Tibial nerve (tissue), 4 donors: ENCODE data around the gene RAB4B. TPM values are rescaled to one million over a fixed set of nuclear protein-coding genes. Genes with fewer than 3 reads are reported as not detected.
"Not testable (repeated sequence)": the region's sequence is repeated elsewhere in the genome, so short reads cannot be mapped to it uniquely, and the experiment has no call there.

Experiments used
- DNase-seq, 2 donors: peaks; one replicate each; pipeline ENCODE4 v3.0.0-alpha.2; 2019; ENCODE audit warnings: low spot score in 2 of 2
- H3K27ac ChIP-seq, 4 donors: fragments of 200-600 bp; sonication (generic) in 3 of 4; one replicate each; pipeline ENCODE4 v1.5.1; 2017 to 2019; ENCODE audit warnings: mild to moderate bottlenecking in 1 of 4
- H3K27me3 ChIP-seq, 2 donors: fragments of 200-600 bp; sonication (generic) in 1 of 2; one replicate each; pipeline versions ENCODE4 v1.5.1 to v1.6.0; 2017 to 2019
- H3K36me3 ChIP-seq, 3 donors: fragments of 200-600 bp; sonication (generic); one replicate each; pipeline ENCODE4 v1.5.1; 2018 to 2019
- H3K4me1 ChIP-seq, 4 donors: fragments of 200-600 bp; sonication (generic) in 3 of 4; one replicate each; pipeline ENCODE4 v1.5.1; 2017 to 2019
- H3K4me3 ChIP-seq, 4 donors: fragments of 200-600 bp; sonication (generic) in 3 of 4; one replicate each; pipeline ENCODE4 v1.5.1; 2017 to 2019; ENCODE audit warnings: mild to moderate bottlenecking in 1 of 4, moderate library complexity in 1 of 4
- H3K9me3 ChIP-seq, 4 donors: fragments of 200-600 bp; sonication (generic) in 3 of 4; one replicate each; pipeline ENCODE4 v1.5.1; 2017 to 2019
- EP300 ChIP-seq, 2 donors: sonication (generic); formaldehyde crosslinking; IDR thresholded peaks; one replicate each; pipeline ENCODE4 v1.6.1; 2017; ENCODE audit warnings: antibody characterized with exemption in 2 of 2, mild to moderate bottlenecking in 1 of 2
- POLR2A ChIP-seq, 2 donors: fragments of 450-650 bp; IDR thresholded peaks; one replicate each; pipeline ENCODE4 v1.6.1; 2017; ENCODE audit warnings: antibody characterized with exemption in 2 of 2, mild to moderate bottlenecking in 2 of 2, moderate library complexity in 2 of 2
- WGBS, 2 donors: methylation state at CpG; one replicate each; pipeline ENCODE4 v1.1.5; 2018; 5-methylcytosine and 5-hydroxymethylcytosine counted together
- total RNA-seq, 4 donors: library from RNA; depleted of rRNA; stranded (reverse); fragments of >200 nt; gene quantifications; one replicate each; pipeline ENCODE4 v1.1.0, GENCODE V29; 2016
- TF ChIP-seq, protein P1 (sequence below), 5 experiments: fragments of 200-600 bp in 3 of 5; fragments of 450-650 bp in 2 of 5; sonication (generic) in 3 of 5; IDR thresholded peaks; one replicate each; pipeline ENCODE4 v1.5.1; 2016 to 2019; ENCODE audit warnings: antibody characterized with exemption in 5 of 5, mild to moderate bottlenecking in 3 of 5, moderate library complexity in 2 of 5

RAB4B gene
- total RNA-seq, 4 donors from 2014 or later = 38.3 to 66.6 (median 52.0) TPM

GRCh38 chr19:40780582-40780981 lies 2.5 kb downstream of the RAB4B start:
- 95% methylated on average over 5 of the region's 5 CpGs for whole genome bisulfite sequencing, 2 donors

GRCh38 chr19:40781140-40781539 lies 3.1 kb downstream of the RAB4B start:
- TF ChIP-seq, protein P1, sequence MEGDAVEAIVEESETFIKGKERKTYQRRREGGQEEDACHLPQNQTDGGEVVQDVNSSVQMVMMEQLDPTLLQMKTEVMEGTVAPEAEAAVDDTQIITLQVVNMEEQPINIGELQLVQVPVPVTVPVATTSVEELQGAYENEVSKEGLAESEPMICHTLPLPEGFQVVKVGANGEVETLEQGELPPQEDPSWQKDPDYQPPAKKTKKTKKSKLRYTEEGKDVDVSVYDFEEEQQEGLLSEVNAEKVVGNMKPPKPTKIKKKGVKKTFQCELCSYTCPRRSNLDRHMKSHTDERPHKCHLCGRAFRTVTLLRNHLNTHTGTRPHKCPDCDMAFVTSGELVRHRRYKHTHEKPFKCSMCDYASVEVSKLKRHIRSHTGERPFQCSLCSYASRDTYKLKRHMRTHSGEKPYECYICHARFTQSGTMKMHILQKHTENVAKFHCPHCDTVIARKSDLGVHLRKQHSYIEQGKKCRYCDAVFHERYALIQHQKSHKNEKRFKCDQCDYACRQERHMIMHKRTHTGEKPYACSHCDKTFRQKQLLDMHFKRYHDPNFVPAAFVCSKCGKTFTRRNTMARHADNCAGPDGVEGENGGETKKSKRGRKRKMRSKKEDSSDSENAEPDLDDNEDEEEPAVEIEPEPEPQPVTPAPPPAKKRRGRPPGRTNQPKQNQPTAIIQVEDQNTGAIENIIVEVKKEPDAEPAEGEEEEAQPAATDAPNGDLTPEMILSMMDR (IDR thresholded peaks at IDR 0.05) = no peak
- TF ChIP-seq EP300 (IDR thresholded peaks at IDR 0.05) = no peak
- TF ChIP-seq POLR2A (IDR thresholded peaks at IDR 0.05) = no peak
- H3K27me3 ChIP-seq = no peaks in the 10 kb centered on the region
- WGBS, 2 donors = 92 to 96% methylated on average over 7 of the region's 7 CpGs
- no peak for DNase-seq
- H3K4me3 ChIP-seq = no peak overlapping the region
- peaks cover 0 to 43% (median under 1%) of the 10 kb centered on the region in 3 donors for H3K36me3 ChIP-seq
- no peak overlapping the region for H3K27ac ChIP-seq
- H3K9me3 ChIP-seq = no peaks in the 10 kb centered on the region
- peaks cover 0 to 29% (median 15%) of the 10 kb centered on the region in 4 donors for H3K4me1 ChIP-seq

More at GRCh38 chr19:40780582-40780981, 2.5 kb downstream of the RAB4B start:
- Histone ChIP-seq H3K27ac (no peak overlapping the region), H3K27me3 (no peaks in the 10 kb centered on the region), H3K4me3 (no peak overlapping the region), H3K36me3 (peaks cover 0 to 40% (median 0%) of the 10 kb centered on the region in 3 donors), H3K9me3 (no peaks in the 10 kb centered on the region), H3K4me1 (peaks cover 0 to 29% (median 16%) of the 10 kb centered on the region in 4 donors)
- TF ChIP-seq EP300 (IDR thresholded peaks at IDR 0.05) (no peak), POLR2A (IDR thresholded peaks at IDR 0.05) (no peak)
- TF ChIP-seq, protein P1 (IDR thresholded peaks at IDR 0.05) = no peak
- no peak for DNase-seq

DNA sequence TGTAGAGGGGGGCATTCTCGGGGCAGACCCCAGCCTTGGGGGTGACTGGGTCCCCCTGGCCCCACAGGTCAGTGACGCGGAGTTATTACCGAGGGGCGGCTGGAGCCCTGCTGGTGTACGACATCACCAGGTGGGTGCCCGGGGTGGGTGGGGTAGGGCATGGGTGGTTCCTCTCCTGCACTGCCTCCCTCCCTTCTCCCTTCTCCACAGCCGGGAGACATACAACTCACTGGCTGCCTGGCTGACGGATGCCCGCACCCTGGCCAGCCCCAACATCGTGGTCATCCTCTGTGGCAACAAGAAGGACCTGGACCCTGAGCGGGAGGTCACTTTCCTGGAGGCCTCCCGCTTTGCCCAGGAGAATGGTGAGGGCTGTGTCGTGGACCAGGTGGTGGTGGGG lies 5.7 kb downstream of the RAB4B start:
- TF ChIP-seq, protein P1 (IDR thresholded peaks at IDR 0.05) = no peak
- TF ChIP-seq POLR2A (IDR thresholded peaks at IDR 0.05) (no peak), EP300 (IDR thresholded peaks at IDR 0.05) (no peak)
- DNase-seq = no peak
- peaks cover 0 to 14% (median 6%) of the 10 kb centered on the region in 4 donors for H3K4me1 ChIP-seq
- H3K27me3 ChIP-seq = no peaks in the 10 kb centered on the region
- no peak overlapping the region for H3K27ac ChIP-seq
- peaks cover 0 to 64% (median 6%) of the 10 kb centered on the region in 3 donors for H3K36me3 ChIP-seq
- no peak overlapping the region for H3K4me3 ChIP-seq
- WGBS, 2 donors = 93 to 95% methylated on average over 10 to 14 of the region's 14 CpGs
- no peaks in the 10 kb centered on the region for H3K9me3 ChIP-seq

DNA sequence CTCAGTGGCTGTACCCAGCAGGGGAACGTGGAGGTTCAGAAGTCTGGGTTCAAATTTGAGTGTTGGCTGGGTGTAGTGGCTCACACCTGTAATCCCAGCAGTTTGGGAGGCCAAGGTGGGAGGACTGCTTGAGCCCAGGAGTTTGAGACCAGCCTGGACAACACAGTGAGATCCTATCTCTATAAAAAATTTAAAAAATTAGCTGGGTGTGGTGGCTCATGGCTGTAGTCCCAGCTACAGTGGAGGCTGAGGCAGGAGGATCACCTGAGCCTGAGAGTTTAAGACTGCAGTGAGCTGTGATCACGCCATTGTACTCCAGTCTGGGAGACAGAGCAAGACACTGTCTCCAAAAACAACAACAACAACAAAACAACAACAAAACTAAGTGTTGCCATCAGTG lies 6.1 kb downstream of the RAB4B start:
- H3K4me1 ChIP-seq, H3K27ac ChIP-seq, DNase-seq, H3K27me3 ChIP-seq, H3K9me3 ChIP-seq, H3K4me3 ChIP-seq: not testable (repeated sequence)
- WGBS, 2 donors = 100% methylated on average over 2 of the region's 2 CpGs
- H3K36me3 ChIP-seq = peaks cover 0 to 68% (median 6%) of the 10 kb centered on the region in 3 donors

DNA sequence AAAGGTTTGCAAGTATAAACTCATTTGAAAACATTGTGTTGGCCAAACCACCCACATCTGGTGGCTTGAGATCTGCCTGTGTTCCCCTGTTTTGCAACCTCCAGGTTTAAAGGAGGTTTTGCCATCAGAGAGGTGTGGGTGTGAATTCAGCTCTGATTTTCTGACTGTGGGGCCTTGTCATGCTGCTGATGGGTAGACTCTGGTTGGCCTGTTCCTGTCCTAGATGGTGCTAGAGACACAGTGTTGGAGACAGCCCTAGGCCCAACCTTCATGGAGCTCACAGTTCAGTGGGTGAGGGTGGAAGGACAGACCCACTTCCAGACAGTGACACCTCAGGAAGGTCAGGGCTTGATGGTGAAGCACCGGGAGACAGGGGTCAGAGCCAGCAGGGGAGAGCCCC lies 7.5 kb downstream of the RAB4B start:
- peaks cover 0 to 81% (median 6%) of the 10 kb centered on the region in 3 donors for H3K36me3 ChIP-seq
- TF ChIP-seq POLR2A (IDR thresholded peaks at IDR 0.05) (no peak), EP300 (IDR thresholded peaks at IDR 0.05) (no peak)
- H3K4me3 ChIP-seq = no peak overlapping the region
- no peaks in the 10 kb centered on the region for H3K27me3 ChIP-seq
- 54 to 62% methylated on average over 1 of the region's 1 CpG for WGBS, 2 donors
- no peaks in the 10 kb centered on the region for H3K9me3 ChIP-seq
- no peak overlapping the region for H3K27ac ChIP-seq
- DNase-seq = no peak
- no peaks in the 10 kb centered on the region for H3K4me1 ChIP-seq

GRCh38 chr19:40786060-40787037 lies 8.3 kb downstream of the RAB4B start:
- Histone ChIP-seq H3K36me3 (peaks cover 0 to 85% (median 6%) of the 10 kb centered on the region in 3 donors), H3K4me3 (no peak overlapping the region), H3K27me3 (no peaks in the 10 kb centered on the region), H3K27ac (no peak overlapping the region), H3K4me1 (no peaks in the 10 kb centered on the region), H3K9me3 (no peaks in the 10 kb centered on the region)
- WGBS, 2 donors = 91% methylated on average over 25 of the region's 25 CpGs
- DNase-seq = no peak
- TF ChIP-seq, protein P1 (IDR thresholded peaks at IDR 0.05) = no peak
- no peak for TF ChIP-seq POLR2A (IDR thresholded peaks at IDR 0.05)
- TF ChIP-seq EP300 (IDR thresholded peaks at IDR 0.05) = no peak
